GM23338 (cell line): Measurements from ENCODE around the gene MIX23.

Experiments used
- CREB1 ChIP-seq: fragments of 250-450 bp; sonication (Bioruptor Pico); IDR thresholded peaks from 2 replicates; pipeline ENCODE4 v1.5.0; 2020; ENCODE audit warnings: low read depth, mild to moderate bottlenecking, moderate library complexity
- CTCF ChIP-seq, 2 experiments: fragments of 200-600 bp in 1 of 2; sonication (generic) in 1 of 2; conservative IDR thresholded peaks; 2 replicates each; pipeline versions ENCODE4 v1.5.1 to v1.6.1; 2016 to 2017; ENCODE audit warnings: antibody characterized with exemption in 2 of 2, low read depth in 2 of 2, mild to moderate bottlenecking in 2 of 2, moderate library complexity in 1 of 2
- EZH2 ChIP-seq: fragments of 200-600 bp; sonication (generic); IDR thresholded peaks from one replicate; pipeline ENCODE4 v1.8.0; 2017; ENCODE audit warnings: antibody characterized with exemption, mild to moderate bottlenecking, low read depth; ENCODE audit not compliant: unreplicated experiment
- EZH2phosphoT487 ChIP-seq: fragments of 200-600 bp; sonication (generic); IDR thresholded peaks from one replicate; pipeline ENCODE4 v1.8.1; 2018; ENCODE audit warnings: antibody characterized with exemption; ENCODE audit not compliant: unreplicated experiment
- JUNB ChIP-seq: IDR thresholded peaks from one replicate; pipeline ENCODE4 v1.6.1; 2016; ENCODE audit warnings: antibody characterized with exemption; ENCODE audit not compliant: unreplicated experiment
- NANOG ChIP-seq: IDR thresholded peaks from 2 replicates; pipeline ENCODE4 v1.6.1; 2016; ENCODE audit warnings: antibody characterized with exemption, borderline replicate concordance
- POLR2AphosphoS5 ChIP-seq: IDR thresholded peaks from 2 replicates; pipeline ENCODE4 v1.6.1; 2016; ENCODE audit warnings: antibody characterized with exemption, low read depth
- REST ChIP-seq: IDR thresholded peaks from one replicate; pipeline ENCODE4 v1.6.1; 2018; ENCODE audit warnings: antibody characterized with exemption; ENCODE audit not compliant: unreplicated experiment
- STAT1 ChIP-seq: IDR thresholded peaks from one replicate; pipeline ENCODE4 v1.6.1; 2016; ENCODE audit warnings: antibody characterized with exemption; ENCODE audit not compliant: unreplicated experiment
- ZNF114 ChIP-seq: fragments of 250-450 bp; sonication (Bioruptor Pico); IDR thresholded peaks from 2 replicates; pipeline ENCODE4 v1.5.0; 2020; ENCODE audit warnings: mild to moderate bottlenecking, moderate library complexity
- ZNF331 ChIP-seq: fragments of 250-450 bp; sonication (Bioruptor Pico); IDR thresholded peaks from 2 replicates; pipeline ENCODE4 v1.5.0; 2020; ENCODE audit warnings: low read depth, mild to moderate bottlenecking, moderate library complexity
- TF ChIP-seq, protein P1 (sequence below): IDR thresholded peaks from 2 replicates; pipeline ENCODE4 v1.6.1; 2016; ENCODE audit warnings: antibody characterized with exemption

GRCh38 chr3:122377975-122378374 is 5.1 kb downstream of the MIX23 start:
- TF ChIP-seq EZH2phosphoT487 = no peak
- no peak for TF ChIP-seq CTCF (conservative IDR thresholded peaks at IDR 0.05; ENCODE audit: low read depth in 2 of 2)
- no peak for TF ChIP-seq EZH2
- TF ChIP-seq POLR2AphosphoS5 = no peak
- TF ChIP-seq REST = no peak
- TF ChIP-seq JUNB = no peak
- TF ChIP-seq, protein P1, sequence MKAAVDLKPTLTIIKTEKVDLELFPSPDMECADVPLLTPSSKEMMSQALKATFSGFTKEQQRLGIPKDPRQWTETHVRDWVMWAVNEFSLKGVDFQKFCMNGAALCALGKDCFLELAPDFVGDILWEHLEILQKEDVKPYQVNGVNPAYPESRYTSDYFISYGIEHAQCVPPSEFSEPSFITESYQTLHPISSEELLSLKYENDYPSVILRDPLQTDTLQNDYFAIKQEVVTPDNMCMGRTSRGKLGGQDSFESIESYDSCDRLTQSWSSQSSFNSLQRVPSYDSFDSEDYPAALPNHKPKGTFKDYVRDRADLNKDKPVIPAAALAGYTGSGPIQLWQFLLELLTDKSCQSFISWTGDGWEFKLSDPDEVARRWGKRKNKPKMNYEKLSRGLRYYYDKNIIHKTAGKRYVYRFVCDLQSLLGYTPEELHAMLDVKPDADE = no peak
- no peak for TF ChIP-seq ZNF331 (CRISPR knock-in tag)
- TF ChIP-seq CREB1 (CRISPR knock-in tag) = no peak
- TF ChIP-seq ZNF114 (CRISPR knock-in tag) = no peak
- no peak for TF ChIP-seq NANOG
- TF ChIP-seq STAT1 = no peak
